Measurements from ENCODE around the gene ADGRG2.

- TF ChIP-seq, protein P1, sequence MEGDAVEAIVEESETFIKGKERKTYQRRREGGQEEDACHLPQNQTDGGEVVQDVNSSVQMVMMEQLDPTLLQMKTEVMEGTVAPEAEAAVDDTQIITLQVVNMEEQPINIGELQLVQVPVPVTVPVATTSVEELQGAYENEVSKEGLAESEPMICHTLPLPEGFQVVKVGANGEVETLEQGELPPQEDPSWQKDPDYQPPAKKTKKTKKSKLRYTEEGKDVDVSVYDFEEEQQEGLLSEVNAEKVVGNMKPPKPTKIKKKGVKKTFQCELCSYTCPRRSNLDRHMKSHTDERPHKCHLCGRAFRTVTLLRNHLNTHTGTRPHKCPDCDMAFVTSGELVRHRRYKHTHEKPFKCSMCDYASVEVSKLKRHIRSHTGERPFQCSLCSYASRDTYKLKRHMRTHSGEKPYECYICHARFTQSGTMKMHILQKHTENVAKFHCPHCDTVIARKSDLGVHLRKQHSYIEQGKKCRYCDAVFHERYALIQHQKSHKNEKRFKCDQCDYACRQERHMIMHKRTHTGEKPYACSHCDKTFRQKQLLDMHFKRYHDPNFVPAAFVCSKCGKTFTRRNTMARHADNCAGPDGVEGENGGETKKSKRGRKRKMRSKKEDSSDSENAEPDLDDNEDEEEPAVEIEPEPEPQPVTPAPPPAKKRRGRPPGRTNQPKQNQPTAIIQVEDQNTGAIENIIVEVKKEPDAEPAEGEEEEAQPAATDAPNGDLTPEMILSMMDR (IDR thresholded peaks at IDR 0.05 in 8 of 11, conservative IDR thresholded peaks at IDR 0.05 in 3 of 11), result no peak
- no peak for TF ChIP-seq POLR2A (IDR thresholded peaks at IDR 0.05)
These were observed 155.6 kb downstream of the ADGRG2 start for GRCh38 chrX:18966624-18967023.

All from spleen (tissue), 7 donors.